ENCODE measurements around the gene HDGFL2.
A peak's percentile ranks its signal among the peaks of the same experiment; 100 is the strongest.
"Not testable (repeated sequence)": the region's sequence is repeated elsewhere in the genome, so short reads cannot be mapped to it uniquely, and the experiment has no call there.

Gene HDGFL2

DNA sequence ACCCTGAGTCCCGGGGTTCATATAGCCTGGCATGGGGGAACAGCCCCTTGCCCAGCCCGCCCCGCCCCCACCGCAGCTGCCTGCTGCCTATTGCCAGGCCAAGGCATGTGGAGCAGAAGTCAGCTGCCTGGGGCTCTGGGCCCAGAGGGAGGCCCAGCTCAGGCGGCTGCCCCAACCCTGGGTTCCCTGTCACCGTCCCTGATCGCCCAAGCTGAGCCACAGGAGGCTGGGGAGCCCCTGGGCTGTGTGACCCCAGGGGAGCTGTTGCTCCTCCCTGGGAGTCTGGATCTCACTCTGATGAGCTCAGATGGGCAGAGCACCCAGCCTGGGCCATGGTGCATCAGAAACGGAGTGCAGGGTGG lies 44.8 kb downstream of the HDGFL2 start:
- DNase-seq (ENCODE audit: low spot score), result no peak

DNA sequence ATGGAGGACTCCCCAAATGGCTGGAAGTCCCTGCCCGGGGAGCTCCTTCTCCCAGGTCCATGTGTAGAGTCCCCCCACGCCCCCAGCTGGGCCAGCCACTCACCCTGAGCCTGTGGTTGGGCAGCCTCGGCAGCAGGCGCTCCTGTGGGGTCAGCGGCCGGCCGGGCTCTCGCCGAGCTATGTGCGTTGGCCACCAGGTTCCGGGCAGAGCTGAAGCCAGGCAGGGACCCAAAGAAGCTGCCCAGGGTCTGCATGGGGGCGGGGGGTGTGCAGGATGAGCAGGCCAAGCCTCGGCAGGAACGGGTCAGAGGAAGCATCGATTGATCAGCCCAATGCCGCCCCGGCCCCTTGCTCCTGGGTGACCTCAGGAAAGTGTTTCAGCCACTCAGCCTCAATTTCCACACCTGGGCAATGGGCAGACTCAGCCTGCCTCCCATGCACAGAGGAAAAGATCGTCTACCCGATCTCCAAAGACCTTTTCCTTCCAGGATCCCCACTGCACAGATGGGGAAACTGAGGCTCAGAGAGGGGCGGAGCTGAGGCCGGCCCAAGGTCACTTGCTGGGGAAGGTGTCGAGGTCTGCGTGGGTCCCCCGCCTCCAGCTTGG lies 45.5 kb downstream of the HDGFL2 start:
- DNase-seq (ENCODE audit: low spot score), result no peak

DNA sequence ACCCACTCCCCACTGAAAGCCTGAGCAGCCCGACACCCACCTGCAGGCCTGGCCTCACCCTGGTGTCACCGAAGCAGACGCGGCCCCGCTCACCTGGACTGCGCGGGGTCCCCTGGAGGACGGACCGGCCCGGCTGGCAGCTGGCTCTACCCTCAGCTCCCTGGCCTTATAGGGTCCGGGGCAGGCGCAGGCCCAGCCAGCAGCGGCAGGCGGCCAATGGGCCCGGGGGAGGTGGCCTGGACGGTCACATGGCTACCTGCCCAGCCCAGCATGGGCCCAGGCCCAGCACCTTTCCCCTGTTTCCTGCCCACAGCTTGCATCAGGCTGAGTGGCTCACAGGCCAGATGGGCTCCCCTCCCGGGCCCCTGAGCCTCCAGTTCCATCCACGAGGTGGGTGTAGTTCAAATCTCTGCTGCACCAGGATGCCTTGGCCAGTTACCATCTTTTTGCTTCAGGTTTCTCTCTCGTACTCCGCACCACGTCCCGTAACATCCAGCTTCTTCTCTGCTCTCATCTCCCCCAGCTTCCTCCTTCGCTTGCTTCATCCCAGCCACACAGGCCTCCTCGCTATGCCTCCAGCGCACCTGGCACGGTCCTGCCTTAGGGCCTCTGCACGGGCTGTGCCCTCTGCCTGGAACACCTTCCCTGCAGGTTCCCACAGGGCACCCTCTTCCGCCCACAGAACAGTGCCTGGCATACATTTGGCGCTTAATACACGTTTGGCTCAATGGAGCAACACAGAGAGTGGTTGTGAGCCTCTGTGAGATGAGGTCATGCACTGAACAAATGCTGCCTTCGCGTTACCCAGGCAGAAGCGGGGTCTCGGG lies 46.5 kb downstream of the HDGFL2 start, which contains the start of gene PLIN4:
Gene PLIN4 (minus strand): TSS at position 142 of the 827 bp plus-strand sequence. CDS start 214 bp downstream, outside the sequence.
- DNase-seq (ENCODE audit: low spot score), result no peak

DNA sequence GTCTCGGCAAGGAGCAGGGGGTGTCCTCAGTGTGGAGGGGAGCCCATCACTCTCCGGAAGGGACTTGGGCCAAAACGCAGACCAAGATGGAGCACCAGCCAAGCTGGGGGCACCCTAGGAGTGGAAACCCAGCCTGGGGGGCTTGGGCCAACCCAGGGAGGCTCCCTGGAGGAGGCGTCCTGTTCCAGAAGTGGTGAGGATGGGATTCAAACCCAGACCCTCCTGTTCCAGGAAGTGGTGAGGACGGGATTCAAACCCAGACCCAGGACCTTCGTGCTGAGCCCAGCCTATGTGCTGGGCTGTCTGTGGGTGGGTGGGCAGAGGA lies 47.0 kb downstream of the HDGFL2 start:
- no peak for DNase-seq (ENCODE audit: low spot score)

DNA sequence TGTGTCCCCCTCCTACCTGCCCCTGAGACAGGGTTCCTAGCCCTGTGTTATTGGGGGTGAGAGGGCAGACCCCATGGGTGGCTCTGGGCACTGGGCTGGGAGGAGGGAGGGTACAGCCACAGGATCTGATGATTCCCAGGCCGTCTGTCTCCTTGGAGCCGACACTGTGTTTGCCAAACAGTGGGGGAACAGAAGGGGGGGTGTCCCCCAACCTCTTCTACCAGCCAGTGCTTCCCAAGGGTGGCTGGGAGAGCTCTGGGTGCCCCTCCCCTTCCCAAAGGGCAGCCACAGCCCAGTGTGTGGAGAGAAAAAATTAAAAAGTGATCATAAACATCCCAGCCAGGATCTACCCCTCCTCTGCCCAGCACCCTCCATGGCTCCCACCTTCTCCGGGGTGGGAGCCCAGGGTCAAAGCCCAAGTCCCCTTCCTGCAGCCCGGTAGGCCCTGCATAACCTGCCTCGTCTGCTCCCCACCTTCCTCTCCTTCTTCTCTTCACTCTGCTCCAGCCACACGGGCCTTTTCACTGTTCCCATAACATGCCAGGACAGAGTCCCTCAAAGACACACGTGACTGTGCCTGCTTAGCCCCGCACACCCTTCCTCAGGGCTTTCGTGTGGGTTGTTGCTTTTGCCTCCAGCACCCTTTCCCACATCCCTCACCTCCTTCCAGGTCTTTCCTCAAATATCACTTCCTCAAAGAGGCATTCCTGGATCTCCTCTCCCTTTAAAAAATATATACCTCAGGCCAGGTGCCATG lies 47.6 kb downstream of the HDGFL2 start:
- no peak for DNase-seq (ENCODE audit: low spot score)

DNA sequence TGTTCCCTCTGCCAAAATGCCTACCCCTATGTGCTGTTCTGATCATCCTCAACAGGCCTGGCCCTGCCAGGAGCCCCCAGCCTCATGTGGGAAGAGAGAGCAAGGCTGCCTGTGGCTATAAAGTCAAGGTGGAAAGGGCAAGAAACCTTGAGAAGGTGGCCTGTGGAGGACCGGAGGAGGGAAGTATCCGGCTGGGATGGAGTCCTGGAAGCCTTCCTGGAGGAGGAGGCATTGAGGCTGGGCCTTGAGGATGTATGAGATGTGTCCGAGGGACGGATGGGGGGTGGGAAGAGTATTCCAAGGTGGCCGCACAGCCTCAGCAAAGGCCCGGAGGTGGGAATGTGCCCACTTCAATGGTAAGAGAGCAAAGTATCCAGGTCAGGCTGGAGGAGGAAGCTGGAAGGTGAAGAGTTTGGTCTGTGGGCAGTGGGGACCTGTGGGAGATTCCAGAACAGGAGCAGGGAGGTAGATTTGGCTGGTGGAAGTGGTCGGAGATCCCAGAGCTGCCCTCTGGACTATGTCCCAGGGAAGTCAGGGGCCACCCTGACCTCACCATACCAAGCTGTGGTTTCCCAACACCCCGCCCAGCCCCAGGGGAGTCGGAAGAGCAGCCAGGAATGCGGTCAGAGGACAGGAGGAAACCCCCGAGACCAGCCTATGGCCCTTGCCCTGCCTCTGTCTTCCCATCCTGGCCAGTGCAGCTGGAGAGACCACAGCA lies 49.2 kb downstream of the HDGFL2 start:
- DNase-seq (ENCODE audit: low spot score), result no peak

GRCh38 chr19:4521888-4522242 lies 49.8 kb downstream of the HDGFL2 start:
- no peak for DNase-seq (ENCODE audit: low spot score)

DNA sequence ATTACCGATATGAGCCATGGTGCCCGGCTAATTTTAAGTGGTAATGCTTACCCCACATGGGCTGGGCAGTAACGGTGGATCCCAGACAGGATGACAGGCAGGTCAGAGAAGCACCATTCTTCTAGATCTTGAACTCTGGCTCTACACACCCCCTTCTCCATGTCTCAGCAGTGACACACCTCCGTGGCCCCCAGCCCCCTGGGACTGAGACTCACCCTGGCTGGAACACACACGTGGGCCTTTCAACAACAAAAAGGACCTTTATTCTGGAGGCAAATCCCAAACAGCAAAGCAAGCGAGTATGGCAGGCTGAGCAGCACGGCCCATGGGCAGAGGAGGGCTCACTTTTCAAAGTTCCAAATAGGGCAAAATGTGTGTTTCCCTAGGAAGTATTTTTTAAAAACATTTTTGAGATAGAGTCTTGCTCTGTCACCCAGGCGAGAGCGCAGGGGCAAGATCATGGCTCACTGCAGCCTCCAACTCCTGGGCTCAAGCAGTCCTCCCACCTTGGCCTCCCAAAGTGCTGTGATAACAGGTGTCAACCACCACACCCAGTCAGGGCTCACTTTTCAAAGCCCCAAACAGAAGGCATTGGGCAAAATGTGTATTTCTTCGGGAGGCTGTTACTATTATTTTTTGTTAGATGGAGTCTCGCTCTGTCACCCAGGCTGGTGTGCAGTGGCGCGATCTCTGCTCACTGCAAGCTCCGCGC lies 50.4 kb downstream of the HDGFL2 start:
- DNase-seq (ENCODE audit: low spot score), result no peak

GRCh38 chr19:4523306-4524110 lies 51.4 kb downstream of the HDGFL2 start:
- DNase-seq (ENCODE audit: low spot score), result peak; percentile 55

- peak; percentile 69 for DNase-seq (ENCODE audit: low spot score)
These were observed 52.9 kb downstream of the HDGFL2 start for GRCh38 chr19:4524808-4525562.

DNA sequence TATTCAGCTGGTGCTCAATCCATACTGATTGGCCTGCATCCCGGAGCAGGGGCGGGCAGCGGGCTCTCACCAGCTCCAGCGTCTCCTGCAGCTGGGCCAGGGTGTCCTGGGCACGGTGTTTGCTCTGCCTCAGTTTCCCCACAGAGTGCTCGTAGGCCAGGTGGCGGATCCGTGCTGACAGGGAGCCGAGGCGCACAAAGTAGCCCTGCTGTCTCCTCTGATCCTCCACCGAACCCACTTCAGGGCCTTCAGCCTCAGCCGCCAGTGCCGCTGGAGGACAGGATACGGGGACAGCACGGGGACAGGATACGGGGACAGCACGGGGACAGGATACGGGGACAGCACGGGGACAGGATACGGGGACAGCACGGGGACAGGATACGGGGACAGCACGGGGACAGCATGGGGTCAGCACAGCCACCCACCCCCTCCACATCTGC lies 53.5 kb downstream of the HDGFL2 start:
- no peak for DNase-seq (ENCODE audit: low spot score)

GRCh38 chr19:4527377-4527776 lies 55.3 kb downstream of the HDGFL2 start:
- not testable (repeated sequence) for DNase-seq (ENCODE audit: low spot score)

DNA sequence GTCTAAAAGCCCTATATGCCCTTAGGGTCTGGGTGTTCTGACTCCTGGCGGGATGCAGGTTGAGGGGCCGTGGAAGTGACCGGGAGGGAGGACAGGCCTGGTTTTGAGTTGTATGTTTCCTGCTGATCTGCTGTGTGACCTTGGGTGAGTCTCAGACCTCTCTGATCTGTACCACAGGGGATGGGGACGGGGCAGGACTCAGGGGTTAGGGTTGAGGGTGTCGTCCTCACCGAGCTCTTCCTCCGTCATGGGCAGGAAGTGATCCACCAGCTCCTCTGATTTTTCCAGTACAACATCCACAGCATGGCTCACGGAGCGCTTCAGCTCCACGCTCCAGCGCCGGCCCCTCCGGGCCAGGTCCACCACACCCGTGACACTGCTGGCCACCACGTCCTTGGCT lies 56.7 kb downstream of the HDGFL2 start:
- DNase-seq (ENCODE audit: low spot score), result no peak

- no peak for DNase-seq (ENCODE audit: low spot score)
These were observed 57.9 kb downstream of the HDGFL2 start for GRCh38 chr19:4529924-4530522.

DNA sequence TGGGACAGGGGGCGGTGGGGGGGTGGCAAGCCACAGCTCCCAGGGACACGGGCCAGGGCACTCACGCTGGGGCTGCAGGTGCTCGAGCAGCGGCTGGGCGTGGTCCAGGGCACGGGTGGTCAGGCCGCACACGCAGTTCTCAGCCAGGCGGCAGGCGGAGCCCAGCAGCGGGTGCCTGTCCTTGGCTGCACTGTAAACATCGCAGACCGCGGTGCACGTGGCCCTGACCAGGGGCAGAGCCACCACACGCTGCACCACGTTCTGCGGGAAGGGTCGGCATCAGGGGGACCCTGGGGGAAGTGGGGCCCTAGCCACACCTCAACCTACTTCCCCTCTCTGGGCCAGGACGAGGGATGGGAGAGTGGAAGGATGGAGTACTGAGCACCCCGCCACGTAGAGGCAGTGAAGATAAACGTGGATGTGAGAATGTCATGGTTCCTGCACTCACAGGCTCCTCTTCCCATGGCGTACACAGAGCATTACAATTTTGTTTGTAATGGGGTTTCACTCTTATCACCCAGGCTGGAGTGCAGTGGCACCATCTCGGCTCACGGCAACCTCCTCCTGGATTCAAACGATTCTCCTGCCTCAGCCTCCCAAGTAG lies 59.6 kb downstream of the HDGFL2 start:
- DNase-seq (ENCODE audit: low spot score), result no peak

DNA sequence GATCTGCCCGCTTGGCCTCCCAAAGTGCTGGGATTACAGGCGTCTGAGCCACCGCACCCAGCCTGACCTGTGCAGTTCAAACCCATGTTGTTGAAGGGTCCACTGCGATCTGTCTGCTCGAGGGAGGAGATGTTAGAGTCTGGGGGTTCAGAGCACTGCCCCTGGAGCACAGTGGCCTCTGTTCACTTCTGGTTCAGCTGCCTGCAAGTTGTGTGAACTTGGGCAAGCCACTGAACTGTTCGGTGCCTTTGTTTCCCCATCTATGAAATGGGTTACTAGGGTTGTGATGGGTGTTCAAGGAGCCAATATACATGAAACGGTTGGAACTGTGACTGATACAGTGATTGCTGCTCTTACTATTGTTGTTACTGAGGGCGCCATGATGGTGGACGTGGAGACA lies 61.2 kb downstream of the HDGFL2 start:
- no peak for DNase-seq (ENCODE audit: low spot score)

- no peak for DNase-seq (ENCODE audit: low spot score)
These were observed 61.8 kb downstream of the HDGFL2 start for GRCh38 chr19:4533835-4534424.

DNA sequence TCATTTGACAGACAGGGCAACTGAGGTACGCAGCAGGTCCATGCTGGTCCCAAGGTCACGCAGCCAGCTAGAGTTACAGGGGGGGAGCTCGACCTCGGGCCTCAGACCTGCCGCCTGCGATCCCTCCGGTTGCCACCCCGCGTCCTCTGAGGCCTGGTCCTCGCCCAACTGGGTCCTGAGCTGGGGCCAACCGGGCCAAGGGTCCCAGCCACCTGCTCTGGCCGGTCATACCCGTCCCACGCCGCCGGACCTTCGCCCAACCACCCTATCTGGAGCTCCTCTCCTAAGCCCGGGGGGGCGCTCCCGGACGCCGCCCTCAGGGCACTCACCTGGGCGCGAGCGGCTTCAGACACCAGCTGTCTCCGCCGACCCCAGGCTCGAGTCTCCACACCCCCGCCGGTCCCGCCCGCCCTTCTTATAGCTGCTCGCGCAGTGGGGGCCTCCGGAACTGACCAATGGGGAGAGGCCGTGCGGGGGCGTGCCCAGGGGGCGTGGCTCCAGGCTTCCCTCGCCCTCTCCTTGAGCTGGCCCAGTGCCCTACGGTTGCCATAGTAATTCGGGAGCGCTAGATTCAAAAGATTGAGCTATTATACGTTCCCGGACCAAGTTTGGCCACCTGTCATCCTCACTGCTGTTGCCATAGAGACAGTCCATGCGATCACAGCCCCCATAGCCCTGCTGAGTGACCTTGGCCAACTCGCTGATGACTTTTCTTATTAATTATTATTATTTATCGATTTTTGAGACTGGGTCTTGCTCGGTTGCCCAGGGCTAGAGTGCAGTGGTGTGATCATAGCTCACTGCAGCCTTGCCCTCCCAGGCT lies 63.0 kb downstream of the HDGFL2 start, which contains the start of gene PLIN5:
Gene PLIN5 (minus strand): TSS at position 389 of the 823 bp plus-strand sequence. CDS start 1,150 bp downstream, outside the sequence.
- DNase-seq (ENCODE audit: low spot score), result peak; percentile 69

Data from hematopoietic multipotent progenitor cell treated with erythropoietin and hydrocortisone succinate and interleukin-3 and kit ligand, for 15 days (in vitro differentiated cells).